OCI-M2 (cell line): ENCODE data around the gene RPS25.
A peak's percentile ranks its signal among the peaks of the same experiment; 100 is the strongest.
"Not testable (repeated sequence)": the region's sequence is repeated elsewhere in the genome, so short reads cannot be mapped to it uniquely, and the experiment has no call there.

ENCODE experiments used
- DNase-seq: peaks from one replicate; lab custom pipeline; 2025; ENCODE audit not compliant: unreplicated experiment; lab: John Stamatoyannopoulos, UW

Gene RPS25

GRCh38 chr11:119039471-119039870, 21.3 kb upstream of the RPS25 start:
- DNase-seq: not testable (repeated sequence)

GRCh38 chr11:119038884-119039283, 20.7 kb upstream of the RPS25 start:
- no peak for DNase-seq

GRCh38 chr11:119034813-119035212, 16.7 kb upstream of the RPS25 start:
- DNase-seq: no peak

- not testable (repeated sequence) for DNase-seq
Measured at GRCh38 chr11:119033421-119033820, 15.3 kb upstream of the RPS25 start.

- no peak for DNase-seq
Measured at GRCh38 chr11:119031912-119032280, 13.8 kb upstream of the RPS25 start.

- peak; percentile 82 for DNase-seq
Measured at GRCh38 chr11:119030329-119031047, 12.3 kb upstream of the RPS25 start, which contains the start of gene SLC37A4. TSS of gene SLC37A4 (minus strand) at chr11:119030877.

- no peak for DNase-seq
Measured at GRCh38 chr11:119030029-119030328, 11.8 kb upstream of the RPS25 start.

GRCh38 chr11:119029340-119030028, 11.3 kb upstream of the RPS25 start:
- DNase-seq: no peak

- no peak for DNase-seq
Measured at GRCh38 chr11:119029069-119029339, 10.9 kb upstream of the RPS25 start.

- DNase-seq: no peak
Measured at GRCh38 chr11:119028346-119029068, 10.4 kb upstream of the RPS25 start.

GRCh38 chr11:119027561-119028345, 9.6 kb upstream of the RPS25 start:
- no peak for DNase-seq

GRCh38 chr11:119026970-119027369, 8.8 kb upstream of the RPS25 start:
- DNase-seq: no peak

- no peak for DNase-seq
Measured at GRCh38 chr11:119025978-119026766, 8.0 kb upstream of the RPS25 start.

- no peak for DNase-seq
Measured at GRCh38 chr11:119025541-119025940, 7.4 kb upstream of the RPS25 start.

- no peak for DNase-seq
Measured at GRCh38 chr11:119025099-119025473, 6.9 kb upstream of the RPS25 start.

GRCh38 chr11:119024430-119025098, 6.4 kb upstream of the RPS25 start:
- DNase-seq: no peak

- DNase-seq: no peak
Measured at GRCh38 chr11:119023741-119024140, 5.6 kb upstream of the RPS25 start.

- DNase-seq: no peak
Measured at GRCh38 chr11:119021631-119022030, 3.5 kb upstream of the RPS25 start.

GRCh38 chr11:119019996-119020395, 1.9 kb upstream of the RPS25 start:
- DNase-seq: no peak

GRCh38 chr11:119017377-119017776, 766 bp downstream of the RPS25 start:
- DNase-seq: not testable (repeated sequence)
